Activated CD4-positive, alpha-beta T cell treated with anti-CD3 and anti-CD28 coated beads, Interleukin-2, amount 50 U/mL, for 1 hour (primary cell): ENCODE data around the gene NOTCH3.

Source experiments
- DNase-seq: peaks from one replicate; pipeline ENCODE4 v3.0.0-alpha.2; 2020

Gene NOTCH3

DNA sequence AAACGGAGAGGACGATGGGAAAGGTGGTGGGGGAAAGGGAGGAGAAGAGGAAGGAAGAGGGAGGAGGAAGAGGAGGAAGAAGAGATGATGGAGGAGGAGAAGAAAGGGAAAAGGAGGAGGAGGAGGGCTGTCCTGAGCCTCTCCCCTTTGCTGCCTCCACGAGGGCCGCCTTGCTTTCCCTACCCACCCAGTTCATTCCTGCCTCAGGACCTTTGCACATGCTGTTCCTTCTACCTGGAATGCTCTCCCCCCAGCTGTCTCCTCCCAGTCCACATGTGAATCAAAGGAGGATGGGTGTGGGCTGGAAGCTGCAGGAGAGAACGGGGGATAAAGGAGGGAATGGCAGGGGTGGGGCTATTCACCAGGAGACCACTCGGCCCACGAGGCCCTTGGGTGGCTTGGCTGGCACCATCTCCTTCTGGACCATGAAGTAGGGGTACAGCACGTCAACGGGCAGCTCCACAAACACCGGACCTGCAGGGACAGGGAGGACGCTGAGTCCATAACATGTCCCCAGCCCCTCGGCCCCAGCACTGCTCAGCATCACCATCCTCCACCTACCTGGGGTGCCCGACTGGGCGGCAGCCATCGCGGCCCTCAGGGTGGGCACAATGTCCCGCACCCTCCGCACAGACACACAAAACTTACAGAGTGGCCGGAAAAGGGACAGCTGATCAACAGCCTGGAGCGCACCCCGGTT, 78.3 kb downstream of the NOTCH3 start:
- no peak for DNase-seq

DNA sequence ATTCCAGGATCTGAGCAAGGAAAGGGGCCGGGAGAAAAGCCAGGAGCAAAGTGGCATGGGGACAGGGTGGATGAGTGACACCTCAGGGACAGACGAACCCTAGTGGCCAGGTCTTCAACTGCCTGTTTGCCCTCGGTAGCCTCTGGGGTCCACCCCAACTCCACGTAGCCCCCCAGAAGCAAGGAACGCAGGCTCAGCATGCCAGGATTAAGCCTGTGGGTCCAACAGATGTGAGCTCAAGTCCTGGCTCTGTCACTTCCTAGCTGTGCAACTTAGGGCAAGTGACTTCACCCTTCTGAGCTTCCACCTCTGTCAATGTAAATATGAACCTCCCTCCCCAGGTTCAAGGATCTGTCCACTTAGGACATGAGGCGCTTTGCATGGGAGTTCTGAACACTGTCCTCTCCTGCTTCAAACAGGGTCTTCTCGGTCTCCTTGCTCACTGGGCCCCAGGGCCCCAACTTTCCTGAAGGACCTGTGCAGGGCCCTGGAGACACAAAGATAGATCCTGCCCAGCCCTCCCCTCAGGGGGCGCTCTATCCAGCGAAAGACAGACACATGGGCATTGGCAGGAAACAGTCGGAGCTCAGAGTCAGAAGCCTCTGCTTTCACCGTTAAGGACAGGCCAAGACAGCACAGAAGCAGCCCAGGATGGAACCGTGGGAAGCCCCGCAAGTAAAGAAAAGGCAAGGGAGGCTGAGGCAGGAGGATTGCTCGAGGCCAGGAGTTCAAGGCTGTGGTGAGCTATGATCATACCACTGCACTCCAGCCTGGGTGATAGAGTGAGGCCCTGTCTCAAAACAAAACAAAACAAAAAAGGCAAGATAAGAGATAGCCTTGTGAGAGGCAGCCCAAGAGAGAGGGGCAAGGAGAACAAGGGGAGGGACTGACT, 80.4 kb downstream of the NOTCH3 start:
- no peak for DNase-seq

DNA sequence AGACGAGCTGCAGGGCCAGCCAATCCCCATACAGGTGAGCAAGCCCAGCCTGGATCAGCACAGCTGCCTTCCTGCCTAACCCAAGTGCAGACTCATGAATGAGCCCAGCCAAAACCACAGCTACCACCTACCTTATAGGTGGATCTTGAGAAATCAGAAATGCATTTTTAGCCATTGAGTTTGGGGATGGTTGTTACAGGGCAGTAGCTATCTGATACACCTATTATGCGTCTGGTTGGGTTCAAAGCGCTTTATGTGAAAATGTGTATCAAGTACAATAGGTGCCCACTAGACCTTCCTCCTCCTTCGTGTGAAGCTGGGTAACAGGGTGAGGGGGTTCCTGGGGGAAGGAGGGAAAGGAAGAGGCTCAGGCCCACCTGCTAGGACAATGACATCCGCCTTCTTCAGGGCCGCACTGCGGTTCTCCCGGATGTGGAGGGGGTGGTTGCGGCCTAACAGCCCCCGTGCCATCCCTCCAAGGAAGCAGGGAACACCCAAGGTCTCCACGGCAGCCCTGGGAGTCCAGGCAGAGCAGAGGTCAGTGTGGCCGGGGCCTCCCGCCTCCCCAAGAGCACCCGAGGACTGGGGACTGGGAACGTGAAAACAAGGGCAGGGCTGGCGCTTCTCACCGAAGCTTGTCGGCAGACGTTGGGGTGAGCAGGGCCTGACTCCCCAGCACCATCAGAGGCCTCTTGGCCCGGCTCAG, 81.9 kb downstream of the NOTCH3 start:
- no peak for DNase-seq

DNA sequence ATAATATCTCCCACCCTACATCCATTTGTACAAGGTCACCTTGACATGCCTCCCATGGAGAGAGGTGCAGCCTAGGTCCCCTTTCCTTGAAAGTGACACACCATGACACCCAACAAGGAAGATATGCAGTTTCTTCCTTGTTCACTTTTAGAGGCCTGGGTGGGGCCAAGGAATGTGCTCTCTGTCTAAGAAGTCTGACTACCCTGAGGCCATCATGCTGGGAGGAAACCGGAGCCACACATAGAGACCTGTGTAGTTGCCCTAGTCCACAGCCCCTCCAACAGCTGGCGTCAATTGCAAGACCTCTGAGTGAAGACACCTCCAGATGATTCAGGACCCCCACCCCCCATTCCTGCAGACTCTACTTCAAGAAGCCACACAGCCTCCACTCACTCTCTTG, 82.5 kb downstream of the NOTCH3 start:
- no peak for DNase-seq

DNA sequence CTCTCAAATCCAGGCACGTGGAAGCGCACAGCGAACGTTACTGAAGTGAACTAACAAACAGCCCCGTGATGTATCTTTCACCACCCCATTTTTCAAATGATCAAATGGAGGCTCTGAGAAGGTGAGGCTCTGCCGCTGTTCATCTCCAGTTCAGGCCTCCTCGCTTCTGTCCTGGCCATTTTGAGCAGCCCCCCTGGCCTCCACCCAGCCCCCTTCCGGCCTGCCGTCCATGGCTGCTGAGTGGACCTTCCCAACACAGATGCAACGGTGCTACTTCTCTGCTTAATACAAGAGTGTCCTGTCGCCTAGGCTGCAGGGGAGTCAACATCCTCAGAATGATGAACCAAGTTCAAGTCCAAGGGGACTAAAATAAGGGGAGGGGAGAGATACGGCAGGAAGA, 83.9 kb downstream of the NOTCH3 start:
- DNase-seq, result no peak

DNA sequence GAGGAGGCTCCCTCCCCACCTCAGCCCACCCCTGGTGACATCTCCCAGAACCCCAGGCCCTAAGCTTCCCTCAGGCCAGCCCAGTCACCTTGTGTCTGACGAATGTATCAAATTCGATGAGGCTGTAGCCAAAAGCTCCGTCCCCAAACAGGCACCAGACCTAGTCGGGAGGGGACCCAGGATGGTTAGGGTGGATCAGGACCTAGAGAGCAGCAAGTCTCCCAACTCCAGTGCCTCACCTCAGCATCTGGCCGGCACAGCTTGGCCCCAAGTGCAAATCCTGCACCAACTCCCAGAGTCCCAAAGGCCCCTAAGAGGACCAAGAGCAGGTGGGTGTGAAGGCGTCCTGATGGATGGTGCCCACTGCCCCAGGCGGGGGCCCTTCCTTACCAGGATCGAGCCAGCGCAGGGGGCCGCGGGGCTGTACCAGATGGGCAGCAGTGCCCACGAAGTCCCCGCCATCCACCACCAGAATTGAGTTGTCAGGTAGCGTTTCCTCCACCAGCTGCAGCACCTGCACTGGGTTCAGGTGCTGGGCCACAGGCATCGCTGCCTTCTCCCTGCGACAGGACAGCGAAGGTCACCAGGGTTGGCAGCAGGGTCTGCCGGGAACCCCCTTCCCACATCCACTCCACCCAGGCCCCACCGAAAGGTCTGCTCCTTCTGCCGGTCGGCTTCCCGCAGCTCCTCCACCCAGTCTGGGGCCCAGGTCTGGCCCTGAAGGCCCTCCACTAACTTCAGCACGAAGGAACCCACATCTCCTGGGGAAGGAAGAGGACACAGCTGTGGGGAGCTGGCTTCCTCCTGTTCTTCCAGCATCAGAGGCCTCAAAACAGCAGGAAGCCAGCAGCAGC, 84.8 kb downstream of the NOTCH3 start:
- no peak for DNase-seq

DNA sequence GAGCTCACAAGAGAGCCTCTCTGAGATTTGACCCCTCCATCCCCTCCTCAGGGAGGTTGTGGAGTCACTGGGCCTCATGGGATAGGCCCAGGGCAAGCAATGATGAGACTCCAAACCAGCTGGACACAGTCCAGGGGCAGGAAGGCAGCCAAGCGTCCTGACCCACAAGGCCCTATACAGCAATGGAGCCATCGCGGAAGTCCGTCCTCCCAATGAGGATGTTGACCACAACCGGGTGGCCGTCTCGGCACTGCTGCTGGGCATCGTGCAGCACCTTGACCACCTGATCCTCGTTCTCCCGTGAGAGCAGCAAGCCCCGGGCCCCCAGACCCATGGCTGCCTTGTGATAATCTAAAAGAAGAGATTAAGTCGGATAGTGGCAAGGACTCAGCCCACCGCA, 85.7 kb downstream of the NOTCH3 start:
- no peak for DNase-seq

DNA sequence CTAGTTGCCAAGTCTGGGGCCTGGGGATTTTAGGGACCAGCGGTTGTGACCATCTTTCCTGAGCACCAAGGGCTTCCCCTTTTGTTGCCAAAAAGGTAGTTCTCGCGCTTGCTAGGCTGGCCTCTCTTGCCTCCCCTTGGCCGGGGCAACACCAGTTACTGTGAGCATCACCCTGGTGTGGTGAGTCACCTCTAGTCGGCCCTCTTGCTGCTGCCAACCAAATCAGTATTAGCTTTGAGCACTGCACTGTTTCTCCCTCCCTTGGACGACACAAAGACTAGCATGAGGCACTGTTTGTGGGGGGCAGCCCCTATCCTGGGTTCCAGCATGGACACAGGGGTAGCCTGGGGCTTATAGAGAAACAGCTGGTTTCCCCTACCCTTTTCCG, 86.6 kb downstream of the NOTCH3 start:
- DNase-seq, result no peak

DNA sequence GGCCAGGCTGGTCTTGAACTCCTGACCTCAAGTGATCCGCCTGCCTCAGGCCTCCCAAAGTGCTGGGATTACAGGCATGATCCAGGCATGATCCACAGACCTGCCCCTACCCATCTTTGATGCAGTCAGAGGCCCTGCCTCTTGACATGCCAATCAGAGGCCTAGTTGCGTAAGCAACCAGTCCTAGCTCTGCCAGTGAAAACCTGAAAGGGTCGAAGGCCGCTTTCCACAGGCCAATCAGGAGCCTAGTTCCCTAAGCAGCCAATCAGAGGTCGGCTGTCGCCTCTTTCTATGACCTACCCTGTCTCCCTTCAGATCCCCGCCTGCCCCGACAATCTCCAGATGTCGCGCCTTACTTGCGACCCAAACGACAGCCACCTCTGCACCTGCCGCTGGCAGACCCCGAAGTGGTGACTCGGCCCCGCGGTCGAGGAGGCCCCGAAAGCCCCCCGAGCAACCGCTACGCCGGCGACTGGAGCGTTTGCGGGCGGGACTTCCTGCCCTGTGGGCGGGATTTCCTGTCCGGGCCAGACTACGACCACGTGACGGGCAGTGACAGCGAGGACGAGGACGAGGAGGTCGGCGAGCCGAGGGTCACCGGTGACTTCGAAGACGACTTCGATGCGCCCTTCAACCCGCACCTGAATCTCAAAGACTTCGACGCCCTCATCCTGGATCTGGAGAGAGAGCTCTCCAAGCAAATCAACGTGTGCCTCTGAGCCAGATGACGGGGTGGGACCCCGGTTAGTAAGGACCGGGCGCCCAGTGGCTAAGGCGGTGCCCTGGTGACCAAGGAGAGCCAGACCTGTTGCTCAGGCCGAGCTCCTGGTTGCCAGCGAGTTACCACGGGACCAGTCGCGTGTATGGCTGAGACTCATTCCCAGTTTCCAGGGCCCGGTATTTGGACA, 87.3 kb downstream of the NOTCH3 start:
- no peak for DNase-seq

DNA sequence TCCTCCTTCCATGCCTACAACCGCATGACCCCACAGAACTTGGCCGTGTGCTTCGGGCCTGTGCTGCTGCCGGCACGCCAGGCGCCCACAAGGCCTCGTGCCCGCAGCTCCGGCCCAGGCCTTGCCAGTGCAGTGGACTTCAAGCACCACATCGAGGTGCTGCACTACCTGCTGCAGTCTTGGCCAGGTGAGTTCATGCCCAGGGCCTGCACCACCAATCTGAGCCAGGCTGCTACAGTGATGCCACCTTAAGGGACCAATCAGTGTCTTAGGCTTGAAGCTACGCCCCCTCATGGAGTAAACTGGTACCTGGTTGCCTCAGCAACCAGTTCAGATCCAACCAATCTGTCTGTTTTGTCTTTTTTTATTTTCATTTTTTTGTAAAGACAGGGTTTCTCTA, 88.4 kb downstream of the NOTCH3 start:
- DNase-seq, result no peak

DNA sequence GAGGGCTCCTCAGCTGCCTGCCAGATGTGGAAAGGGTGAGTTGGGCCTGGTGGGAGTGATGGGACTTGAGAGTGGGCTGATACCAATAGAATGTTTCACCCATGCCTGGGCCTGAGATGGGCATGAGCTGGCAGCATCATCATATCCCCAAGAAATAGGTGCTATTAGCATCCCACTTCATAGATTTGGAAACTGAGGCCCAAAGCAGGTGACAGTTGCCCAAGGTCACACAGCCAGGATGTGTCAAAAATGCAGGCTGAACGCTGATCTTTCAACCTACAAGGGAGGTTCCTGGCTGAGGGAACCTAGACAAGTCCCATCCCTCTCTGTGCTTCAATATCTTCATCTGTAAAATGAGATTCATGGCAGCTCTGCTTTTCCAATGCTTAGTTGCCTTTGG, 89.0 kb downstream of the NOTCH3 start:
- DNase-seq, result no peak

DNA sequence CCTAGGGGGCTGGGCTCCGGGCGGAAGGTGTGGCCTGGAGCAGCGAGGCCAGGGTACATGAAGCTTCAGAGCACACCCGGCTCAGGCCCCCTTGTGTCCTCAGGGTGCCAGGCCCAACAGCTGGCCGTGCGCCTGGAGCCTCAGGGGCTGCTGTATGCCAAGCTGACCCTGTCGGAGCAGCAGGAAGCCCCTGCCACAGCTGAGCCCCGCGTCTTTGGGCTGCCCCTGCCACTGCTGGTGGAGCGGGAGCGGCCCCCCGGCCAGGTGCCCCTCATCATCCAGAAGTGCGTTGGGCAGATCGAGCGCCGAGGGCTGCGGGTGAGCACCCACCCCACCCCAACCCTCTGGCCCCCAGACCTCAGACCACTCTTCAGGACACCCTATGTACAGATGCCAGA, 90.4 kb downstream of the NOTCH3 start:
- no peak for DNase-seq

DNA sequence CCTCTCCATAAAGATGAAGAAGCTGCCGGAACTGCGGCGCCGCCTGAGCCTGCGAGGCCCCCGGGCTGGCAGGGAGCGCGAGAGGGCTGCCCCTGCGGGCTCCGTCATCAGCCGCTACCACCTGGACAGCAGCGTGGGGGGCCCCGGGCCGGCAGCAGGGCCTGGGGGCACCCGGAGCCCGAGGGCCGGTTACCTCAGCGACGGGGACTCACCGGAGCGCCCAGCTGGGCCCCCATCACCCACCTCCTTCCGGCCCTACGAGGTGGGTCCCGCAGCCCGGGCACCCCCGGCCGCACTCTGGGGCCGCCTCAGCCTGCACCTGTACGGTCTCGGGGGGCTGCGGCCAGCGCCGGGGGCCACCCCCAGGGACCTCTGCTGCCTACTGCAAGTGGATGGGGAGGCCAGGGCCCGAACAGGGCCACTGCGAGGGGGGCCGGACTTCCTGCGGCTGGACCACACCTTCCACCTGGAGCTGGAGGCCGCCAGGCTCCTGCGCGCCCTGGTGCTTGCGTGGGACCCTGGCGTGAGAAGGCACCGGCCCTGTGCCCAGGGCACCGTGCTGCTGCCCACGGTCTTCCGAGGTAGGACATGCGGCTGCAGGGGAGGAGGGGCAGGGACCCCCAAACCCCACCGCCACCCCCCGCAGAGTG, 90.9 kb downstream of the NOTCH3 start:
- DNase-seq, result no peak
